DOHH2 (cell line): ENCODE measurements around the gene CNR2.

Source experiments
- H3F3A ChIP-seq: fragments of 200-600 bp; sonication (generic), shearing (Covaris generic); 2 replicates; pipeline ENCODE4 v1.6.0; 2016; ENCODE audit warnings: antibody characterized with exemption, mild to moderate bottlenecking; ENCODE audit not compliant: control insufficient read depth, insufficient read depth
- H3K27ac ChIP-seq: fragments of 200-600 bp; sonication (generic); 2 replicates; pipeline ENCODE4 v1.5.1; 2014; ENCODE audit warnings: low read depth, mild to moderate bottlenecking, low read length, moderate library complexity
- H3K27me3 ChIP-seq: fragments of 200-600 bp; sonication (generic); 2 replicates; pipeline ENCODE4 v1.6.1; 2014; ENCODE audit warnings: mild to moderate bottlenecking, low read length, mixed read lengths; ENCODE audit not compliant: control insufficient read depth
- H3K36me3 ChIP-seq: fragments of 200-600 bp; sonication (generic); 2 replicates; pipeline ENCODE4 v1.6.1; 2014; ENCODE audit warnings: mild to moderate bottlenecking, low read length, moderate library complexity, mixed read lengths; ENCODE audit not compliant: control insufficient read depth
- H3K4me1 ChIP-seq: fragments of 200-600 bp; sonication (generic); 2 replicates; pipeline ENCODE4 v1.6.1; 2014; ENCODE audit warnings: mild to moderate bottlenecking, low read length, mixed read lengths; ENCODE audit not compliant: control insufficient read depth
- H3K4me2 ChIP-seq: fragments of 200-600 bp; sonication (generic); 2 replicates; pipeline ENCODE4 v1.6.0; 2014; ENCODE audit warnings: mild to moderate bottlenecking, low read length, moderate library complexity
- H3K4me3 ChIP-seq: fragments of 200-600 bp; sonication (generic); 2 replicates; pipeline ENCODE4 v1.5.1; 2014; ENCODE audit warnings: mild to moderate bottlenecking, low read length, mixed read lengths
- H3K79me2 ChIP-seq: fragments of 200-600 bp; sonication (generic); 2 replicates; pipeline ENCODE4 v1.6.1; 2014; ENCODE audit warnings: mild to moderate bottlenecking, low read length, mixed read lengths; ENCODE audit not compliant: control insufficient read depth
- H3K9me2 ChIP-seq: fragments of 200-600 bp; sonication (generic); replicated peaks from 2 replicates; pipeline ENCODE4 v1.6.1; 2014; ENCODE audit warnings: mild to moderate bottlenecking, low read length, mixed read lengths; ENCODE audit not compliant: control insufficient read depth
- H3K9me3 ChIP-seq: fragments of 200-600 bp; sonication (generic); 2 replicates; pipeline ENCODE4 v1.6.1; 2014; ENCODE audit warnings: antibody characterized with exemption, low read length, mixed read lengths; ENCODE audit not compliant: control insufficient read depth, insufficient read depth
- H4K20me1 ChIP-seq: fragments of 200-600 bp; sonication (generic); 2 replicates; pipeline ENCODE4 v1.6.0; 2014; ENCODE audit warnings: low read depth, mild to moderate bottlenecking, antibody characterized with exemption, low read length, moderate library complexity; ENCODE audit not compliant: control insufficient read depth, insufficient read depth
- EZH2phosphoT487 ChIP-seq: fragments of 200-600 bp; sonication (generic); IDR thresholded peaks from 2 replicates; pipeline ENCODE4 v1.6.1; 2017; ENCODE audit warnings: borderline replicate concordance, mild to moderate bottlenecking, antibody characterized with exemption, low read length, moderate library complexity, mixed read lengths
- TF ChIP-seq, protein P1 (sequence below): fragments of 200-600 bp; sonication (generic); IDR thresholded peaks from one replicate; pipeline ENCODE4 v1.5.1; 2014; ENCODE audit warnings: antibody characterized with exemption, mild to moderate bottlenecking, low read depth, low read length; ENCODE audit not compliant: poor library complexity, severe bottlenecking

CNR2 gene

DNA sequence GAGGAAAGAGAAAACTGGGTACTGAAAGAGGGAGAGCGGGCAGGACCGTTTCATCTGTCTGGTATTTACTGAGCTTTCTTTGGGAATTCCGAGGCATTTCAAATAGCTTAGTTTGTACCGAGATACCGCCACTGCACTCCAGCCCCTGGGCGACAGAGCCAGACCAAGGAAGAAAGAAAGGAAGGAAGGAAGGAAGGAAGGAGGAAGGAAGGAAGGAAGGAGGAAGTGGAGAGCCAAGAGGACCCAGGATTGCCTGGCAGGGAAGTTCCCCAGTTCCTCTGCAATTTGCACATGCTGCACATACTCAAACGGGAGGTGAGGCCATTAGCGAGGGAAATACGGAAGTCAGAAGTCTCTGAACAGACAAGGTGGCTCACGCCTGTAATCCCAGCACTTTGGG lies 44.1 kb downstream of the CNR2 start:
- Histone ChIP-seq H3K9me2 (no peaks in the 10 kb centered on the region), H3K27ac (peak overlapping the region; percentile 67), H3K36me3 (peaks cover 12% of the 10 kb centered on the region), H3K4me3 (peak overlapping the region; percentile 88), H3K4me1 (peaks cover 34% of the 10 kb centered on the region), H3K4me2 (peak overlapping the region; percentile 80), H3K79me2 (peaks cover 13% of the 10 kb centered on the region), H3K9me3 (no peaks in the 10 kb centered on the region), H3F3A (0 out of 2 replicates have a peak, but pooled peaks cover 3% of the 10 kb centered on the region), H4K20me1 (peaks cover 4% of the 10 kb centered on the region; the same call in 1 of the 2 replicates), H3K27me3 (no peaks in the 10 kb centered on the region)
- TF ChIP-seq, protein P1, sequence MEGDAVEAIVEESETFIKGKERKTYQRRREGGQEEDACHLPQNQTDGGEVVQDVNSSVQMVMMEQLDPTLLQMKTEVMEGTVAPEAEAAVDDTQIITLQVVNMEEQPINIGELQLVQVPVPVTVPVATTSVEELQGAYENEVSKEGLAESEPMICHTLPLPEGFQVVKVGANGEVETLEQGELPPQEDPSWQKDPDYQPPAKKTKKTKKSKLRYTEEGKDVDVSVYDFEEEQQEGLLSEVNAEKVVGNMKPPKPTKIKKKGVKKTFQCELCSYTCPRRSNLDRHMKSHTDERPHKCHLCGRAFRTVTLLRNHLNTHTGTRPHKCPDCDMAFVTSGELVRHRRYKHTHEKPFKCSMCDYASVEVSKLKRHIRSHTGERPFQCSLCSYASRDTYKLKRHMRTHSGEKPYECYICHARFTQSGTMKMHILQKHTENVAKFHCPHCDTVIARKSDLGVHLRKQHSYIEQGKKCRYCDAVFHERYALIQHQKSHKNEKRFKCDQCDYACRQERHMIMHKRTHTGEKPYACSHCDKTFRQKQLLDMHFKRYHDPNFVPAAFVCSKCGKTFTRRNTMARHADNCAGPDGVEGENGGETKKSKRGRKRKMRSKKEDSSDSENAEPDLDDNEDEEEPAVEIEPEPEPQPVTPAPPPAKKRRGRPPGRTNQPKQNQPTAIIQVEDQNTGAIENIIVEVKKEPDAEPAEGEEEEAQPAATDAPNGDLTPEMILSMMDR, result no peak
- no peak for TF ChIP-seq EZH2phosphoT487

DNA sequence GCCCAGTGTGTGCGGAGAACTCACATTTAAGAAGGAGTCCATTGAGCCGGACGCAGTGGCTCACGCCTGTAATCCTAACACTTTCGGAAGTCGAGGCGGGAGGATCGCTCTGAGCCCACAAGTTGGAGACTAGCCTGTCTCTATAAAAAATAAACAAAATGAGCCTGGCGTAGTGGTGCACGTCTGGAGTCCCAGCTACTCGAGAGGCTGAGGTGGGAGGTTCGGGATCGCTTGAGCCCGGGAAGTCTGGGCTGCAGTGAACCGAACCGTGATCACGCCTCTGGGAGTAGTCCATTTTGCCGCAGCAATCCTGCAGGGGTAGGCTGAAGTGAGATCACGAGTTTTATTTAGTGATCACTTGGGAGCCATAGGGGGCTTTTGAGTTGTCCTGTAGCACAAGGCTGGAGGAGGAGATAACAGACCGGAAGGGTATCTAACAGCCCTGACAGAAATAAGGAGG lies 44.6 kb downstream of the CNR2 start:
- no peak for TF ChIP-seq EZH2phosphoT487
- TF ChIP-seq, protein P1, result no peak
- Histone ChIP-seq H3K27ac (peak overlapping the region; percentile 67), H3K79me2 (peaks cover 13% of the 10 kb centered on the region), H3K36me3 (peaks cover 8% of the 10 kb centered on the region), H3K9me2 (no peaks in the 10 kb centered on the region), H3F3A (0 out of 2 replicates have a peak, but pooled peaks cover 3% of the 10 kb centered on the region), H3K9me3 (no peaks in the 10 kb centered on the region), H3K4me2 (peak overlapping the region; percentile 80), H3K4me3 (peak overlapping the region; percentile 88), H3K4me1 (peaks cover 34% of the 10 kb centered on the region), H4K20me1 (peaks cover 4% of the 10 kb centered on the region; the same call in 1 of the 2 replicates), H3K27me3 (no peaks in the 10 kb centered on the region)

DNA sequence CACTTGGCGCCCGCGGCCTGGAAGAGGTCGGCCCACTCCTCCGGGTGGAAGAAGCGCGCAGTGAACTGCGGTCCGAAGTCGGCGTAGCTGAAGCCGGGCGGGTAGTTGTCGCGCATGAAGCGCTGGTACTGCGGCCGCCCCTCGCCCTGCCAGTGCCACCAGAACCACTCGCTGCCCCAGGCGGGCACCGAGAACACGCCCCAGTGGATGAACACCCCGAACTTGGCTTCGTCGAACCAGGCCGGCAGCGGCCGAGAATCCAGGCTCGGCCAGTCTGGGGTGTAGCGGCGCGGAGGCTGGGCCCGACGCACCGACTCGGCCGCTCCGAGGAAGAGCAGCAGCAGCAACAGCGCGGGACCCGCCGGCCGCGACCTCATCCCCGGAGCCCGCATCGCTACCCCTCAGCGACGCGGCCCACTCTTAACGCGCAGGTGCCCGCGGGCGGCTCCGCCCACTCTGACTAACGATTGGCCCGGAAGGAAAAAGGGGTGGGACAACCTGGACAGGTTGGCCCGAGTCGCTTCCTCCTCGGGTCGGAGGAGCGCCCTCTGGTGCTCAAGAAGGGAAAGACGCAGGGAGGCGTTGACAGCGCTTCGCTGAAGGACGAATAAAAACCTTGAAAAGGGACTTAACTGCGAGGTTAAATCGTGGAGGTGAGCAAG lies 45.1 kb downstream of the CNR2 start, which contains the start of gene FUCA1:
TSS of gene FUCA1 (minus strand) at position 396 of the 662 bp plus-strand sequence. CDS start at position 392, 4 bp downstream.
- no peaks in the 10 kb centered on the region for H3K9me3 ChIP-seq

More for the DNA sequence above, 45.1 kb downstream of the CNR2 start, which contains the start of gene FUCA1:
- Histone ChIP-seq H3K36me3 (peaks cover 12% of the 10 kb centered on the region), H3K4me2 (peak within 1 kb of the TSS; percentile 80), H3K4me1 (peaks cover 34% of the 10 kb centered on the region), H3K4me3 (peak within 1 kb of the TSS; percentile 88), H4K20me1 (peaks cover 4% of the 10 kb centered on the region; the same call in 1 of the 2 replicates), H3K27me3 (no peaks in the 10 kb centered on the region), H3F3A (0 out of 2 replicates have a peak, but pooled peaks cover 3% of the 10 kb centered on the region), H3K27ac (peak within 1 kb of the TSS; percentile 67), H3K9me2 (no peaks in the 10 kb centered on the region), H3K79me2 (peaks cover 13% of the 10 kb centered on the region)
- TF ChIP-seq, protein P1, result peak; percentile 83
- no peak for TF ChIP-seq EZH2phosphoT487
